HPDE6-E6E7 (cell line): ENCODE data around the gene ZGLP1.
"Not testable (repeated sequence)": the region's sequence is repeated elsewhere in the genome, so short reads cannot be mapped to it uniquely, and the experiment has no call there.

ENCODE experiments used
- DNase-seq: peaks from one replicate; pipeline ENCODE4 v3.0.0; 2011; ENCODE audit warnings: missing footprints; ENCODE audit errors: extremely low spot score

Gene ZGLP1

GRCh38 chr19:10309423-10309822 is at the start of gene ZGLP1:
ZGLP1 (minus strand) TSS chr19:10309815.
- no peak for DNase-seq

GRCh38 chr19:10356431-10356830 is 46.8 kb upstream of the ZGLP1 start:
- DNase-seq, result no peak

GRCh38 chr19:10353793-10354391 is 44.3 kb upstream of the ZGLP1 start:
- no peak for DNase-seq

- DNase-seq, result no peak
Measured at GRCh38 chr19:10352764-10353671, 43.4 kb upstream of the ZGLP1 start.

- DNase-seq, result no peak
Measured at GRCh38 chr19:10346509-10346908, 36.9 kb upstream of the ZGLP1 start.

GRCh38 chr19:10344780-10345179 is 35.2 kb upstream of the ZGLP1 start:
- DNase-seq, result no peak

GRCh38 chr19:10343495-10343894 is 33.9 kb upstream of the ZGLP1 start:
- no peak for DNase-seq

GRCh38 chr19:10339977-10340376 is 30.4 kb upstream of the ZGLP1 start:
- no peak for DNase-seq

- DNase-seq, result no peak
Measured at GRCh38 chr19:10339380-10339960, 29.9 kb upstream of the ZGLP1 start, which contains the start of gene ICAM3. ICAM3 (minus strand) TSS chr19:10339624; CDS start chr19:10339614, 10 bp downstream.

- DNase-seq, result no peak
Measured at GRCh38 chr19:10338940-10339339, 29.3 kb upstream of the ZGLP1 start.

- DNase-seq, result not testable (repeated sequence)
Measured at GRCh38 chr19:10336725-10337124, 27.1 kb upstream of the ZGLP1 start.

GRCh38 chr19:10335352-10335985 is 25.9 kb upstream of the ZGLP1 start:
- no peak for DNase-seq

GRCh38 chr19:10334588-10335351 is 25.2 kb upstream of the ZGLP1 start:
- peak; percentile 88 for DNase-seq

- peak; percentile 11 for DNase-seq
Measured at GRCh38 chr19:10333758-10334587, 24.4 kb upstream of the ZGLP1 start.

- peak; percentile 98 for DNase-seq
Measured at GRCh38 chr19:10332965-10333757, 23.5 kb upstream of the ZGLP1 start, which contains the start of gene RAVER1. RAVER1 (minus strand) TSS chr19:10333529; CDS start chr19:10333507, 22 bp downstream.

- DNase-seq, result no peak
Measured at GRCh38 chr19:10332158-10332964, 22.7 kb upstream of the ZGLP1 start.

- DNase-seq, result no peak
Measured at GRCh38 chr19:10329555-10329954, 19.9 kb upstream of the ZGLP1 start.

GRCh38 chr19:10328558-10329429 is 19.2 kb upstream of the ZGLP1 start:
- DNase-seq, result no peak
